Stimulated activated CD4-positive, alpha-beta T cell treated with anti-CD3 and anti-CD28 coated beads, Interleukin-12 subunit alpha, Interleukin-12 subunit beta, amount 100 ng/mL, for 24 hours (primary cell): Measurements from ENCODE around the gene WDR37.
A peak's percentile ranks its signal among the peaks of the same experiment; 100 is the strongest.

Experiments
- DNase-seq, 2 experiments: peaks; one replicate each; pipeline ENCODE4 v3.0.0-alpha.2; 2020; ENCODE audit warnings: low read depth in 2 of 2

Gene WDR37

GRCh38 chr10:1074052-1074747 lies 18.0 kb downstream of the WDR37 start:
- no peak for DNase-seq

- DNase-seq, result no peak
Measured at GRCh38 chr10:1074748-1075308, 18.6 kb downstream of the WDR37 start.

- no peak for DNase-seq
Measured at GRCh38 chr10:1078668-1079067, 22.5 kb downstream of the WDR37 start.

GRCh38 chr10:1083581-1083980 lies 27.4 kb downstream of the WDR37 start:
- DNase-seq, result no peak

GRCh38 chr10:1084011-1084950 lies 28.1 kb downstream of the WDR37 start:
- DNase-seq, result no peak

GRCh38 chr10:1085258-1085657 lies 29.1 kb downstream of the WDR37 start:
- DNase-seq, result no peak

- no peak for DNase-seq
Measured at GRCh38 chr10:1086787-1087186, 30.6 kb downstream of the WDR37 start.

GRCh38 chr10:1089017-1089689 lies 33.0 kb downstream of the WDR37 start:
- DNase-seq, result no peak

- DNase-seq, result no peak
Measured at GRCh38 chr10:1090696-1091095, 34.5 kb downstream of the WDR37 start.

GRCh38 chr10:1093696-1094095 lies 37.5 kb downstream of the WDR37 start:
- DNase-seq, result no peak

- peak; percentile 9 to 70 for DNase-seq
Measured at GRCh38 chr10:1094112-1095057, 38.2 kb downstream of the WDR37 start.

GRCh38 chr10:1095498-1095897 lies 39.3 kb downstream of the WDR37 start:
- DNase-seq, result no peak

- no peak for DNase-seq
Measured at GRCh38 chr10:1096287-1096889, 40.2 kb downstream of the WDR37 start.

GRCh38 chr10:1097436-1097835 lies 41.3 kb downstream of the WDR37 start:
- no peak for DNase-seq

- DNase-seq, result no peak
Measured at GRCh38 chr10:1100143-1100542, 44.0 kb downstream of the WDR37 start.

- no peak for DNase-seq
Measured at GRCh38 chr10:1100691-1101368, 44.6 kb downstream of the WDR37 start.

GRCh38 chr10:1101946-1102345 lies 45.8 kb downstream of the WDR37 start:
- DNase-seq, result no peak

- DNase-seq, result peak; percentile 17 to 49
Measured at GRCh38 chr10:1102416-1102815, 46.2 kb downstream of the WDR37 start.

GRCh38 chr10:1102831-1103230 lies 46.6 kb downstream of the WDR37 start:
- no peak for DNase-seq

- DNase-seq, result no peak
Measured at GRCh38 chr10:1103551-1103950, 47.4 kb downstream of the WDR37 start.
